ENCODE data around the gene CCDC138.

- TF ChIP-seq BACH2 (CRISPR knock-in tag; IDR thresholded peaks at IDR 0.05; ENCODE audit: borderline replicate concordance) = no peak
- TF ChIP-seq CREB5 (CRISPR knock-in tag; IDR thresholded peaks at IDR 0.05; ENCODE audit: low read depth) = no peak
- TF ChIP-seq ZC3H10 (CRISPR knock-in tag; IDR thresholded peaks at IDR 0.05) = no peak
- TF ChIP-seq OSR1 (CRISPR knock-in tag; IDR thresholded peaks at IDR 0.05) = no peak
- no peak for TF ChIP-seq ISL1 (CRISPR knock-in tag; IDR thresholded peaks at IDR 0.05)
- TF ChIP-seq CSDC2 (CRISPR knock-in tag; IDR thresholded peaks at IDR 0.05) = no peak
- no peak for TF ChIP-seq GLIS3 (CRISPR knock-in tag; IDR thresholded peaks at IDR 0.05)
- no peak for TF ChIP-seq TOX (CRISPR knock-in tag; IDR thresholded peaks at IDR 0.05; ENCODE audit: borderline replicate concordance)
- TF ChIP-seq ZFP3 (CRISPR knock-in tag; IDR thresholded peaks at IDR 0.05) = no peak
- TF ChIP-seq ESRRG (CRISPR knock-in tag; IDR thresholded peaks at IDR 0.05) = no peak
- no peak for TF ChIP-seq RARB (CRISPR knock-in tag; IDR thresholded peaks at IDR 0.05)
- TF ChIP-seq PATZ1 (CRISPR knock-in tag; IDR thresholded peaks at IDR 0.05; ENCODE audit: borderline replicate concordance) = no peak
- TF ChIP-seq POU6F1 (CRISPR knock-in tag; IDR thresholded peaks at IDR 0.05; ENCODE audit: borderline replicate concordance, low read depth) = no peak
Observed at GRCh38 chr2:108858894-108859293, 72.3 kb downstream of the CCDC138 start.

Measured in SK-N-SH treated with all-trans-retinoic acid at 6 μM for 48 hours (cell line).